Transverse colon (tissue), 4 donors: ENCODE data around the gene LRRC3.

Source experiments
- POLR2A ChIP-seq: fragments of 450-650 bp; IDR thresholded peaks from one replicate; pipeline ENCODE4 v1.6.1; 2016; ENCODE audit warnings: antibody characterized with exemption, mild to moderate bottlenecking, moderate library complexity
- POLR2AphosphoS5 ChIP-seq, 3 donors: sonication (generic); formaldehyde crosslinking; IDR thresholded peaks; one replicate each; pipeline ENCODE4 v1.6.1; 2016; ENCODE audit warnings: antibody characterized with exemption in 3 of 3
- TF ChIP-seq, protein P1 (sequence below), 5 experiments: fragments of 200-600 bp in 3 of 5; fragments of 450-650 bp in 2 of 5; sonication (generic) in 3 of 5; IDR thresholded peaks; 1 replicate in 2 of 5; 2 replicates in 3 of 5; pipeline ENCODE4 v1.5.1; 2016 to 2017; ENCODE audit warnings: antibody characterized with exemption in 5 of 5, inconsistent platforms in 3 of 5, mild to moderate bottlenecking in 2 of 5, moderate library complexity in 1 of 5

DNA sequence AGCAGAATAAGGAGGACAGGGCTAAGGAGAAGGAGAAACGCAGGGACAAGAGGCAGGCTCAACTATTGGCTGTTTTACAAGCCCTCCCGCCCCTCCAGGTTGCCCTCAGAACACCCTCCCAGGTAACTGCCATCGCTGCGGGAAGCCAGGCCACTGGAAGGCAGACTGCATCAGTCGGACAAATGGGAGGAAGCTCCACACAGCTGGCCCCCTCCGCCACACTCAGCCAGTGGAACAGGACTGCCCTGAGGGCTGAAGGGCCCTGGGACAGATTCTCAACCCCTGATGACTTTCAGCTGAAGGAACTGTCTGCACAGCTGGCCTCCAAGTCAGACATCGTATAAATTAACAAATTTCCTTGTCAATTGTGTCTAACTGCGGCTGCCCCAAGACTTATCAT is 21.8 kb downstream of the LRRC3 start:
- TF ChIP-seq, protein P1, sequence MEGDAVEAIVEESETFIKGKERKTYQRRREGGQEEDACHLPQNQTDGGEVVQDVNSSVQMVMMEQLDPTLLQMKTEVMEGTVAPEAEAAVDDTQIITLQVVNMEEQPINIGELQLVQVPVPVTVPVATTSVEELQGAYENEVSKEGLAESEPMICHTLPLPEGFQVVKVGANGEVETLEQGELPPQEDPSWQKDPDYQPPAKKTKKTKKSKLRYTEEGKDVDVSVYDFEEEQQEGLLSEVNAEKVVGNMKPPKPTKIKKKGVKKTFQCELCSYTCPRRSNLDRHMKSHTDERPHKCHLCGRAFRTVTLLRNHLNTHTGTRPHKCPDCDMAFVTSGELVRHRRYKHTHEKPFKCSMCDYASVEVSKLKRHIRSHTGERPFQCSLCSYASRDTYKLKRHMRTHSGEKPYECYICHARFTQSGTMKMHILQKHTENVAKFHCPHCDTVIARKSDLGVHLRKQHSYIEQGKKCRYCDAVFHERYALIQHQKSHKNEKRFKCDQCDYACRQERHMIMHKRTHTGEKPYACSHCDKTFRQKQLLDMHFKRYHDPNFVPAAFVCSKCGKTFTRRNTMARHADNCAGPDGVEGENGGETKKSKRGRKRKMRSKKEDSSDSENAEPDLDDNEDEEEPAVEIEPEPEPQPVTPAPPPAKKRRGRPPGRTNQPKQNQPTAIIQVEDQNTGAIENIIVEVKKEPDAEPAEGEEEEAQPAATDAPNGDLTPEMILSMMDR (IDR thresholded peaks at IDR 0.05) = no peak
- TF ChIP-seq POLR2AphosphoS5 (IDR thresholded peaks at IDR 0.05) (no peak), POLR2A (no peak)
